ENCODE results near the gene IFFO2.

- TF ChIP-seq CTCF (IDR thresholded peaks at IDR 0.05), result no peak
- TF ChIP-seq POLR2A (IDR thresholded peaks at IDR 0.05), result no peak
These were observed 41.0 kb upstream of the IFFO2 start for GRCh38 chr1:18997508-18997907.
